Testis (tissue), 2 donors: Measurements from ENCODE around the gene TECPR2.
"Not testable (repeated sequence)": the region's sequence is repeated elsewhere in the genome, so short reads cannot be mapped to it uniquely, and the experiment has no call there.

Experiments
- CTCF ChIP-seq, 3 experiments: fragments of 450-650 bp in 2 of 3; fragments of 200-600 bp in 1 of 3; sonication (generic) in 1 of 3; IDR thresholded peaks; one replicate each; pipeline ENCODE4 v1.5.1; 2016 to 2019; ENCODE audit warnings: antibody characterized with exemption in 3 of 3, mild to moderate bottlenecking in 2 of 3, moderate library complexity in 1 of 3
- POLR2A ChIP-seq: fragments of 450-650 bp; IDR thresholded peaks from one replicate; pipeline ENCODE4 v1.6.1; 2017; ENCODE audit warnings: antibody characterized with exemption, mild to moderate bottlenecking, moderate library complexity

GRCh38 chr14:102351593-102351992 is 11.1 kb upstream of the TECPR2 start:
- not testable (repeated sequence) for TF ChIP-seq CTCF (IDR thresholded peaks at IDR 0.05); POLR2A
